T follicular helper cell (primary cell): ENCODE measurements around the gene TEF.

Experiments used
- DNase-seq: peaks from one replicate; pipeline ENCODE4 v3.0.0-alpha.2; 2020; ENCODE audit warnings: low read depth

The TEF gene

DNA sequence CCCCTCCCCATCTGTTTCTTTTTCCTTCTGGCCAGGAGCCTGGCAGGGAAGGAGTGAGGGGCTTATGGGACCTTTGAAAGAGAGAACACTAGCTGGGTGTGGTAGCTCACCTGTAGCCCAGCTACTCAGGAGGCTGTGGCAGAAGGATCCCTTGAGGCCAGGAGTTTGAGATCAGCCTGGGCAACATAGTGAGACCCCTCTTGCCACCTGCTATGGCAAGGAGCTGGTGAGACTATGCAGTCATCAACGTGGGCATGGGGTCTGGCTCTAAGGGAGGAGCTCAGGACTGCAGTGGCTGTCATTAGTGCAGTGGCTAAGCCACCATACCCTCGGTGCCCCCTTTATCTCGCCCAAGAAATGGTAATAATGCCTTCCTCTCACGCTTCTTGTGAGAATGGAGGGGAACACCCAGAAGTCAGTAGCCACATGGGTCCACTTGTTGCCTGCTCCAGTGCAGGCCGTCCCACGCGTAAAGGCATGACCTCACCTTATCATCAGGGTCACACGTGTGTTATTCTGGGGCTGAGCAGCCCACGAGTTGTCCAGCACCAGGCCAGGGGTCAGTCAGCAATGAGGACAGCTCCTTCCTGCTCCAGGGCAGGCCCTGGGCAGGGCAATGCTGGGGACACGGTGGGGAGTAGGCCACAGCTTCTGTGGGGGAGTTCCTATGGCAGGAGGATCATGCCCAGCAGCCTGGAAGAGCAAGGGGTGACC lies 27.7 kb upstream of the TEF start:
- DNase-seq = no peak

DNA sequence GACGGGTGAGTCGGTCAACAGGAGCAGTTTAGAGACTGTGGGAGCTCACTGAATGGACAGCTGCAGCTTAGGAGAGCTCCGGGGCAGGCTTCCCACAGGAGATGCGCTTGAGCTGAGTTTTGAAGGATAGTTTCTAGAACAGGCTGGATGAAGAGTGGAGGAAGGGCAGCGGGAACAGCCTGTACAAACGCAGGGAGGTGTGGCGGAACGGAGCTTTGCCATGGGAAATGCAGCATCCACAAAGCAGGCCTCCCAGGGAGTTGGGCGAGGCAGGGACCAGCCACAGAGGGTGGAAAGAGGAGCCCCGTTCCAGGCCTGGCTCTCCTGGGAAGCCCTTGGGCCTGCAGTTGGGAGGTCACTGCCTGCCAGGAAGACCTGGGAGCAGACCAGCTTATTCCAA lies 26.8 kb upstream of the TEF start:
- DNase-seq = no peak

DNA sequence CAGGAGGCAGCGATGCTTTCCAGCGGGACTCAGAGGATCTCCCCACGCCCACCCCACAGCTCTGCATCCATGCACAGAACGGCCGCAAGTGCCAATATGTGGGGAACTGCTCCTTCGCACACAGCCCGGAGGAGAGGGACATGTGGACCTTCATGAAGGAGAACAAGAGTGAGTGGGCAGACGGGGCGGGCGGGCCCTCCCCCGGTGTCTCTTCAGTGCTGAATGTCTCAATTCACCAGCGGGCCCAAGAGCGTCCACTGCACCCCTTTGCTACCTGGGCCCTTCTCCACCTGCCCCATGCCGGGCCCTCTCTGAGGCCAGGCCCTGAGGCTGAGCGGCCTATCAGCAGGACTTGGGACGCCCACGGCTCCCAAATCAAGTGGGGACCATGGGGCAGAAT lies 25.8 kb upstream of the TEF start:
- DNase-seq = no peak

DNA sequence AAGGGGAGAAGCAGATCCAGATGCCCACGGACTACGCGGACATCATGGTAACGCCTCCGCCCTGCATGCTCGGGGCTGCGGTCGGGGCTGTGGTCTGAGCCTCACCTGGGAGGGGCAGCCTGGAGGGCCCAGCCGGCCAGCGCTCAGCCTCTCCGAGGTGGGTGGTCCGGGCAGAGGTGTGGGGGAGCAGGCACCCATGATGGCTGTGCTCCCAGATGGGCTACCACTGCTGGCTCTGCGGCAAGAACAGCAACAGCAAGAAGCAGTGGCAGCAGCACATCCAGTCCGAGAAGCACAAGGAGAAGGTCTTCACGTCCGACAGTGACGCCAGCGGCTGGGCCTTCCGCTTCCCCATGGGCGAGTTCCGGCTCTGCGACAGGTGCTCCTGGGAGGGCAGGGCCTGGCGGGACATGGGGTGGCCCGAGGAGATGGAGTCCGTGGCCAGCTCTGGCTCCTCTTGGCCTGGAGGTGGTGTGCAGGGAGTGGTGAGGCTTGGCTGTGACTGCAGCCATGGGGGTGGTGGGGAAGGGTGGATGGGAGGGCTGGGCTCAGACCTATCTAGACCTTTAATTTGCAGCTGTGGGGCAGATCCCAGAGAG lies 25.2 kb upstream of the TEF start:
- DNase-seq = no peak

DNA sequence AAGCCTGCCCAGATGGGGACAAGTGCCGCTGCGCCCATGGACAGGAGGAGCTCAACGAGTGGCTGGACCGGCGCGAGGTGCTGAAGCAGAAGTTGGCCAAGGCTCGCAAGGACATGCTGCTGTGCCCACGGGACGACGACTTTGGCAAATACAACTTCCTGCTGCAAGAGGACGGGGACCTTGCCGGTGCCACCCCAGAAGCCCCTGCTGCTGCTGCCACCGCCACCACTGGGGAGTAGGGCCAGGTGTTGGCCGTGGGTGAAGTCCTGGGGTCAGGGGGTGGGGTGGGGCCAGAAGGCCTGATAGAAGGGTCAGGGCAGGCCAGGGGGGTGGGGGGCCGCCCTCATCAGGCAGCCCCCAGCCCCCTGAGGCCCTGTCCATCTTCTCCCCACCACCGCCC lies 24.6 kb upstream of the TEF start:
- DNase-seq = no peak

DNA sequence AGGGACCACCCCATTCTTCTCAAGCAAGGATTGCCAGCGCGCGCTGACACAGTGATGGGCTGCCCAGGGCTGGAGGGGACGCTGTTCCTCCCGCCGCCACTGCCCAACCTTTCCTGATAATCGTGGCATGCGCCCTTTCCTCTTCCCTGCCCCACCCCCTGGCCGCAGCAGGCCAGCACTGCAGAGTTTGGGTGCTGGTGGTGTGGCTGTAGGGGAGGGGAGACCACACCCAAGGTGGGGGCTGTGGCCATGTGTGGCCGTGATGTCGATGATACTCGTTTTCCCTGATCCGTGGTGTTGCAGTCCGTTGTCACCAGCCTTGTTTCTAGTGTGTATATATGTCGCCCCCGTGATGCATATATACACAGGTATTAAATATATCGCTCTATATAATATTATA lies 22.8 kb upstream of the TEF start:
- DNase-seq = no peak

DNA sequence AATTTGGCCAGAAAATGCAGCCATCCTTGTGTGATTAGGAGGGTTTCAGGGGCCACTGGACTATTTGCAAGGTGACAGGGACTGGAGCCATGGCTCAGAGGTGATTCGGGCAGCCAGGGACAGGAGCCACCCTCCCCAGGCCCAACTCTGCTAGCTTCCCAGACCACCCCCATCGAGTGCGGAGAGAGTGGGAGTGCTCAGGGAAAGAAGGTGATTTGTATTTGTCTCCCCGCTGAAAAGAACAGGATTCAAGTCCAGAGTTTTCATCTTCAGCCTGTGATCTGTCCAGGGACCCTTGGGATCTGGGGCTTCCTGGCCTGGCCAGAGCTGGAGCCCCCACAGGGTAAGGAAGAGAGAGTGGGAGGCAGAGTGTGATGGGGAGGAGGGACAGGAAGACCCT lies 22.4 kb upstream of the TEF start:
- DNase-seq = no peak

DNA sequence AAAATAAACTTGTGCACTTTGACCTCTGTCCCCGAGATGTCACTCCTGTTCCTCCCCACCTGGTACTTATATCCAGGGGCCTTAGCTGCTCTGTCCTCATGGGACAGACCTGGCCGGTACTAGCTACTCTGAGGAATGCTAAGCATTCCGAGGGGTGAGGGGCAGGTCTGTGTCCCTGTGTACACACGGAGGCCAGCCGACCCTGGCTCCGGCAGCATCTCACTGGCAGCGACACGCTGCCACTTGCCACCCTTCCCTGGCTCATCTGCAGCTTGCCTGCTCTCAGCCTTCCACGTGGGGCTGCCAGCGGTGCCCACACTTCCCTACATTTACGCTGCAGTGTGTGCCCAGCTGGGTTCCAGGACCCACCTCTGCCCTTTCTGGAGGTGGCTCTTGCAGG lies 21.6 kb upstream of the TEF start:
- DNase-seq = no peak

DNA sequence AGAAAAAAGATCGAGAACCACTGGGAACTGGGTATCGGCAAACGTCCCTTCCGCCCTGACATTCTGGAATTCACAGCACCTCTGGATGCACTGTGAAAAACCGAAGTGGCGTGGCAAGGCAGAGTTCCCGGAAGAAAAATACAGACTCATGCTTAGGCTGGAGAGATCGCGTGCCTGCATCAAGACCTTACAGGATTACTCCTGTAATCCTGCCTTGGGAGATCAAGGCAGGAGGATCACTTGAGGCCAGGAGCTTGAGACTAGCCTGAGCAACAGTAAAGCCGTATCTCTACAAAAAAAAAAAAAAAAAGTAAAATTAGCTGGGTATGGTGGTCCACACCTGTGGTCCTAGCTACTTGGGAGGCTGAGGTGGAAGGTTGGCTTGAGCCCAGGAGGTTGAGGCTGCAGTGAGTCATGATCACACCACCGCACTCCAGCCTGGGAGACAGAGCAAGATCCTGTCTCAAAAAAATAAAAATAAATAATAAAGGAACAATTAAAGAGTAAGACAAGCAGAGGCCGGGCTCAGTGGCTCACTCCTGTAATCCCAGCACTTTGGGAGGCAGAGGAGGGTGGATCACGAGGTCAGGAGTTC lies 19.9 kb upstream of the TEF start:
- DNase-seq = no peak

DNA sequence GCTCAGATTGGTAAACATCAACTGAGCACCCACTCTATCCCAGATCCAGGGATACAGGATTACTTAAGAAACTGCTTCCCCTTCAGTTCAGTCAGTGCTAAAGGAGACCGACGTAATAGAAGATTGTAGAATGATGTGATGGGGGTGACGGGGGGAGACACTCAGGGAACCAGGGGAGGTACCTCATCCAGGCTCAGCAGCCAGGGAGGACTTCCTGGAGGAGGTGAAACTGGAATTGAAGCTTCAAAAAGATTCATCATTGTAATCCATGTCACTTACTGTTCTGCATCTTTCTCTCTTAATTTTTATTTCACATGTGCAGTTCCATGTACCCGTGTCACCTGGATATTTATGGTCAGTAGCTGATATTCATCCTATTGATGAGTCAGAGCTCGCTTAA lies 19.1 kb upstream of the TEF start:
- no peak for DNase-seq

DNA sequence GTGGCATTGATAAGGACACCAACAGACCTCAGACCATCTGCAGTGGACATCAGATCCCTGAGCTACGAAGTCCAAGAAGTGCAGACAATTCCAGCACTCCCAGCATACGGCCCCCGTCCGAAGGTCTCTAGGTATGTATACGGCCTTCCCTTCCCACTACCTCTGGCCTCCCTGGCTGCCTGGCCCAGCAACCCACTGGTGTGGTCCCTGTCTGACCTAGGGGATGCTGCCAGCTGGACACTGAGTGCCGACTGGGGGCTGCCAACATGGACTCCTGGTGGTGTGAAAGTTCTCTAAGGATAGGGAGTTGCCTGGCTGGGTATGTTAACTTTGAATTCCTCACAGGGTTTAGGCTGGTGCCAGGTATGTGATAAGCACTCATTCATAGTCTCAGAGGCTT lies 17.5 kb upstream of the TEF start:
- no peak for DNase-seq

DNA sequence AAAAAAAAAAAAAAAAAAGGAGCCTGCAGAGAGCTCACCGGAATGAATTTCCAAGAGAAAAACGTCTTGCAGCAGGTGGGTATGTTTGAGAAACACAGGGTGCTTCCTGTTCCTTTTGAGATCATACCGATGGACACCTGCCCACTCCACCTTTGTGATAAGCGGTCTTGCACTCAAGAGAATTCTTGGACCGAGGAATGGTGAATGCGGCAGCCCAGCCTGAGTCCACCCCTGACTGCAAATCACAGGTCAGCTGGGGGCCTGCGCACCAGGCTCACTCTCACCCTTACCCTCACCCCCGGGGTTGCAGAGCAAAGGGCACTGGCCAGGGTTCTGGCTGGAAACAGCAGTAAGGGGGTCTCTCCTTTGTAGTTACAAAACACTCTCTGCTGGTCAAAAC lies 16.8 kb upstream of the TEF start:
- no peak for DNase-seq

DNA sequence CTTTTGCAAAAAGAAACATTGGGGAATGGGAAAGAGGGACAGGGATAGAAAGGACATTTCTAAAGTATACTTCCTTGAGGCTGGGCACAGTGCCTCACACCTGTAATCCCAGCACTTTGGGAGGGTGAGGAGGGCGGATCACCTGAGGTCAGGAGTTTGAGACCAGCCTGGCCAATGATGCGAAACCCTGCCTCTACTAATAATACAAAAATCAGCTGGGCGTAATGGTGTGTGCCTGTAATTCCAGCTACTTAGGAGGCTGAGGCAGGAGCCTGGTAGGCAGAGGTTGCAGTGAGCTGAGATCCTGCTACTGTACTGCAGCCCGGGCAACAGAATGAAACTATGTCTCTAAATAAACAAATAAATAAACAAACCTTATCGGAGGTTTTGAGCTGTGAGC lies 16.3 kb upstream of the TEF start:
- no peak for DNase-seq

DNA sequence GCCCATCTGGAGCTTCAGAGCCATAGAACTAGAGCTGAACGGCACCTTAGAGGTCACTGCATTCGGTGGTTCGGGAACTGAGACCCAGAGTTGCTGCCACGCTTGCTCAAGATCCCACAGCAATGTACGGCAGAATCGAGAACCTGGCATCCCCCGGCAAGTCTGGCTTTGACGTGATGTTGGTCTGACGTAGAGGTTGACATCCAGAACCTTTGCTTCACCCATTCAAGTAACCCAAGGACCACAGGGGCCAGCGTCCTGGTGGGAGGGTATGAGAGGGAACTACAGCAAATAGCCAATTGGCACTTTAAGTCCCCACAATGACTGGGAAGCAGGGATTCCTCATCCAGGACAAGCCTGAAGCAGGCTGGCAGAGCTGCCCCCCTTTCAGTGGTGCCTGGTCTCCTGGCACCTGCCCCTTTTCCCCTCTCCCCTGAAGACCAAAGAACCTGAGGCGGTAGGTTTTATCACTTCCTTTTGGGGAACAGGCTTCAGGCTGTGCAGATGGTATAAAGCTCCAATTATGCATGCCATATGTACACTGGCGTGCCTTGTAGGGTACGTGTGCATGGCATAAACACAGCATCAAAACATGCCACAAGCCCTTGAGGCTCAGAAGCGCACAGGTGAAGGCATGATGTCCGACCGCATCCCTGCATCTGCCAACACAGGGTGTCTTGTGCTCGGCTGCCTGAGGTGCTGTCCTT lies 15.3 kb upstream of the TEF start:
- DNase-seq = no peak

DNA sequence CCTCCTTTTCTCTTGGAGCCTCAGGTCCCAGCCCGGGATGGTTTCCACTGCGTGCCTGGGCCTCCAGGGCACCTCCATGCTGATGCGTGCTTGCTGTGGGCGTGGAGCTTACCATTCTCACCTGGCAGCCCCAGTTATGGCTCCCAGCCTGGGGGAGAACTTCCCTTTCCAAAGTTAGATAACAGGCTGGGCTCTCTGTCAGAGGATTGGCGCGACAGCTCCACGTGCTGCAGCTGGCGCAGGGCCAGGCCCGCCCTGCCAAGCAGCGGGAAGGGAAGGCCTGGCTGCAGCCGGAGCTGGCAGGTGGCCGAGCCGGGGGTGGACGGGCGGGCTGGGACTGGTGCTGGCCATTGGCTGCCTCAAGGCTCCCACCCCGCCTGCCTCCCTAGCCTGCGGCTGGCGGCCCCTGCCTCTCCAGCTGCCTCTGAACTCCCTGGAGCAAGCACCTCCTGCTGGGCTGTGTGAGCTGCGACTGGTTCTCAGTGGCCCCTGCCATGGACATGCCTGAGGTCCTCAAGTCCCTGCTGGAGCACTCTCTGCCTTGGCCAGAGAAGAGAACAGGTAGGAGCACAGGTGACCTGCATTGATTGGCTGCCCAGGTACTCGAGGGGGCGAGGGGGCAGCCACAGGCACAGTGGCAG lies 14.6 kb upstream of the TEF start:
- DNase-seq = no peak

DNA sequence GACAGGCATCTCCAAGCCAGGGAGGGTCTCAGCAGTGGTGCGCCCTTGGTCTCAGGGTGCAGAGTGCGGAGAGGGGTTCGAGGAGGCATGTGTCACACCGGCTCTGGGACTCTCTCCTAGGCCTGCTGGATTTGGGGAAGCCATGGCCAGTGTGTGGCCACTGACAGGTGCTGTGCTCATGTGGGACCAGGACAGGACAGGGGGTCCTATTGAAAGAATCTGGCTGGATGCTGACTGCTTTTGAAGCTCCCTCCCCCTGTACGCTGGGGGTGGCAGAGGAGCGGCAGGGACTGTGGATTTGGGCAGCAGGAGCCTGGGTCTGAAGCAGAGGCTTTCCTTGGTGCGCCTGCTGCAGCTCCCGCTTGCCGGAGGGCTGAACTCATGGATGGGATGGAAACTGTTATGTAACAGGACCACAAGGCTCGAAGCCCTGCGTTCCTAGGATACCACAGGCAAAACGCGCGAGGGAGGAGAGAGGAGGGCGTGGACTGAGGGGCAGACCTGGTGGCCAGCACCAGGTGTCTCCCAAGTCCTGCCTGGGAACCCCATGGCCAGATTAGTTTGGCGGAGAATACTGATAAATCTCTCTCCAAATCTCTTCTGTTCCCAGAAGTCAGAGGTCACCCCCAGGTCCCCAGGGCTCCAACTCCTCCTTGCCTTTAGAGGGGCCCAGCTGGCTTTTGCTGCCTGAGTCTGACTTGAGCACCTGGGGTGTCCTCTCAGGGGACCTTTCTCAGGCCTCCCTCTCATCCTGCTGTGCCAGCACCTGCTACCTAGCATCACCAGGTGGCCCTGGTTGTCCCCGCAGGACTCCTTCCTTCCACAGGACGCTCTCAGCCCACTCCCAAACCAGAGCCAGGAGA lies 13.8 kb upstream of the TEF start:
- no peak for DNase-seq

DNA sequence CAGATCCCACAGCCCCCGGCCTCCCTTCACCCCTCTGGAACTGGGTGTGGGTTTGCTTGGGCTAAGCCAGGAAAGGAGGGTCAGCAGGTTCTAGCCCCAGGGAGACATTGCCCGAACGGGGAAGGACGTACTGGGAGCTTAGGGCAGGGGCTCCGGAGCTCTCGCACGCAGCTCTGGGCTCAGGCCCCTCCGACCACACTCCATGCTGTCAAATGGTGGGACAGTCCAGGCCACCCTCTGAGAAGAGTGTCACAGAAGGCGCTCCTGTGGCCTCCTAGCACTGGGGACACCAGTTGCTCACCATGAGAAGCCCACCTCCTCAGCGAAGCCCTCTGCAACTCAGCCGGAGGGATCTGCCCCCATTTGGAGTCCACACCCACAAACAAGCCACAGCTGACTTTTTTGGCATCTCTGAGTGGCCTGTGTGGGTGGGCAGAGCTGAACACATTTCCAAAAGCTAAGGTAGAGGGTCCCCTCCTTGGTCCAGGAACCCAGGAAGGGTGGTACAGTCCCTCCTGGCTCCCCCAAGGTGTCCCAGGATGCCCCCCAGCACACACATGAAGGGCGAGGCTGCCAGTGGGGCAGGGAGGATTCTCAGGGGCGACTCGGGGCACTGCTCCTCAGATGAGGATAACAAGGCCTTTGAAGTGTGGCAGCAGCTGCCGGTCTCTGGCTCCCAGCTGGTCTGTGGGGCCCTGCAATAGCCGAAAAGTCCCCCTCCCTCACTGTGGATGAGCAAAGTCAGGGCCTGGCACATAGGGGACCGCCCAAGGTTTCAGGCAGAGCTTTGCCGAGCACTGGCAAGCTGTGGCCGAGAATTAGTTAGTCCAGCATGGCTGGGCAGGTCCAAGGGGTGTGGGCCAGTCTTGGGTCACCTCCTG lies 13.0 kb upstream of the TEF start:
- DNase-seq = no peak

DNA sequence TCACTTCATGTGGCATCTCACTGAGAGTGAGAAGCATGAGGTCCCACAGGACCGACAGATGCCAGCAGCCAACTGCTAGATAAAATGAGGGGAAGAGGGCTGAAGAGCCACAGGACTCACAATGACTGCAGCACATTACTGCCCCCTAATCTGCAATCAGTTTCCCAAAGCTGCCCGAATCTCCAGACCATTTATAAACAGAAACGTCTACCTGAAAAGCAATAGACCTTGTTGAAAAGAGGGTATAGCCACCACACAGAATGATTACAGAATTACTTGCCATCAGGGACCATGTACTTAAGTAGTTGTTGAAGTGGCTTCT lies 12.4 kb upstream of the TEF start:
- no peak for DNase-seq

DNA sequence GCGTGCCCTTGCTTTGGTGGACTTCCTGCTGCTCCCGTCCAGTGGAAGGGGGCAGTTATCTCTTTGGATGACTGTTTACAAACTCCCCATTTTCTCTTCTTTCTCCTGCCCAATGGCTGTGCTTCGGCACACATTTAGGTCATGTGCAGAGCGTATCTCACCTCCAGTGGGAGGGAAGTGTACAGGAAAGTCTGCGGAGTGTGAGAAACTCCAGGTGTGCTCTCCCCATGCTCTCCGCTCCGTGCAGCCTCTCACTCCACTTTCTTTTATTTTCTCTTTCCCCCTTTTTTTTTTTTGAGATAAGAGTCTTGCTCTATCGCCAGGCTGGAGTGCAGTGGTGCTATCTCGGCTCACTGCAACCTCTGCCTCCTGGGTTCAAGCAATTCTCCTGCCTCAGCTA lies 11.9 kb upstream of the TEF start:
- no peak for DNase-seq

DNA sequence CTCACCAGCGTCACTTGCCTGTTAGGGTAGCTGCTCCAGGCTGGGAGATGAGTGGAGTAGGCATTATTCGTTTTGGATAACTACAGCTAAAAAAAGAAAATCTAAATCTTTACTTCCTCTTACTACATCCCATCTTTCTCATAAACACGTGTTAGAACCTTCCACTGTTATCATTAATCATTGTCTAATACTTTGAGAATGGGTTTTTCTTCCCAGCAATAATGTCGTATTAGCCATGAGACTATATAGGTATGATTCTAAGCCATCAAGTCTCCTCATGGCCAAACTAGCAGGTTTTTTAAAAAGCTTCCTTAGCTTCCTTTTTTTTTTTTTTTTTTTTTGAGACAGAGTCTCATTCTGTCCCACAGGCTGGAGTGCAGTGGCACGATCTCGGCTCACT lies 3.9 kb upstream of the TEF start:
- no peak for DNase-seq

DNA sequence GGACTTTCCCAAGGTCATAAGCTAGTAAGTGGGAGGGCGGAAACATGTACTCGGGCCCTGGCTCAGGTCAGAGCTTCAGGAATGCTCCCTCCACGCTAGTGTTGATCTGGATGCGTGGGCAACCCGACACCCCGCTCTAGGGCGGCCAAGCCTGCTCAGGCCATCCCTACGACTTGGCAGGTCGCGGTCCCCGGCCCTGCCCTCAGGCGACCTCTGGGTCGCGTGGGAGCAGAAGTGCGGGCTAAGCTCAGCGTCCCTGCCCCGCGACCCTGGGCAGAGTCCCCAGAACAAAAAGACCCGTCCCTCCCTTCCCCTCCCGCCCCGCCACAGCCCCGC lies 781 bp upstream of the TEF start:
- DNase-seq = no peak
